Stimulated activated CD8-positive, alpha-beta memory T cell treated with anti-CD3 and anti-CD28 coated beads, Interleukin-15, amount 100 ng/mL, for 24 hours (primary cell): ENCODE data around the gene WDR17.

Experiments used
- DNase-seq: peaks from one replicate; pipeline ENCODE4 v3.0.0-alpha.2; 2020; ENCODE audit warnings: low read depth

The WDR17 gene

DNA sequence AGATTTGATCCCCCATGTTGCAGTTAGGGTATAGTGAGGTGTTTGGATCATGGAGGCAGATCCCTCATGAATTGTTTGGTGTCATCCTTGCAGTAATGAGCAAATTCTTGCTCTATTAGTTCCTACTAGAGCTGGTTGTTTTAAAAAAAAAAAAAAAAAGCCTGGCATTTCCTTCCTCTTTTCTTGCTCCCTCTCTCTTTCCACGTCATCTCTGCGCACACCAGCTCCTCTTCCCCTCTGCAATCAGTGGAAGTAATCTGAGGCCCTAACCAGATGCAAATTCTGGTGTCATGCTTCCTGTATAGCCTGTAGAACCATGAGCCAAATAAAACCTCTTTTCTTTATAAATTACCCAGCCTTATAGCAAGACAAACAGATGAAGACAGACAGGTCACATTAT is 24.5 kb downstream of the WDR17 start:
- no peak for DNase-seq

DNA sequence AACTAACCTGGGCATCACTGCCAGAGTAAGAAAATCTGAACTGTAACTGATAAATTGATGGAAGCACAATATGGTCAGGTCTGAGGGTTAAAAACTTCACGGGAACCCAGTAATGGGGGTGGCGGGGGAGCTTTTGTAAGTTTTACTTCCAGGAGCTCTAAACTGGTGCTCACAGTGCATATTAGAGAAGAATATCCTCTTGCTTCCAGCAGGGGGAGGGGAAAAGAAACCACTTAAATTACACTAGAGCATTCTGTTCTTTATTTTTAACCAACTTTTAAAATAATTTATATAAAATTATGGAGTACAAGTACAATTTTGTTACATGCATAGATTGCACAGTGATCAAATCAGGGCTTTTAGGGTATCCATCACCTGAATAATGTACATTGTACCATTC is 33.7 kb downstream of the WDR17 start:
- no peak for DNase-seq

- no peak for DNase-seq
Measured at GRCh38 chr4:176102414-176103063, 36.9 kb downstream of the WDR17 start.

- no peak for DNase-seq
Measured at GRCh38 chr4:176107695-176108094, 42.1 kb downstream of the WDR17 start.

- DNase-seq, result no peak
Measured at GRCh38 chr4:176123710-176124407, 58.2 kb downstream of the WDR17 start.

DNA sequence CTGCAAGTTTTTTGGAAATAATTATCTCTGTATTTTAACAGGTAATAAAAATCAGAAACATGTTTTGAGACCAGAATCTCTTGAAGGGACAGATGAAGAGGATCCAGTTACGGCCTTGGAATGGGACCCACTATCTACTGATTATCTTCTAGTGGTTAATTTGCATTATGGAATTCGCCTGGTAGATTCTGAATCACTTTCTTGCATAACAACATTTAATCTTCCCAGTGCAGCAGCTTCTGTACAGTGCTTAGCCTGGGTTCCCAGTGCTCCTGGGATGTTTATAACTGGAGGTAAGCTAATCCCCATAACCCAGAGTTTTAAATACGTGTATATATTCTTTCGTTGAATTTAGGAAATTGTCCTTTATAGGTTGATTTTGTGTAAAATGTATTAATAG is 59.4 kb downstream of the WDR17 start:
- DNase-seq, result no peak

DNA sequence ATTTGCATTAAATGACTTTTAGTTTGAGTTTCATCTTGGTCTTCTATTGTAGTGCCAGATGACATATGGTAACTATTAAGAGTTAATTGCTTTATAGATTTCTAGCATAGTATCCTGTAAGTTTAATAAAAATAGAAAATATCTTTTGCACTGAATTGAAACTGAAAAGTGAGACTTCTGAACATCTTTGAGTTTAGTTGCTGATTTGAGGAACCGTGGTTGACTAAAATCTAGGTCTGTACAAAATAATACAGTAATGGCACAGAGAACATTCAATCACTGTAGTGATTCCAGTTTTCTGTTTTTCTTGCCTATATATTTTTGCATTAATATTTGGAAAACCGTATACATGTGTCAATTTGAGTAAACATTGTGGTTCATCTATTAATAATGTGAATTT is 69.0 kb downstream of the WDR17 start:
- DNase-seq, result no peak

DNA sequence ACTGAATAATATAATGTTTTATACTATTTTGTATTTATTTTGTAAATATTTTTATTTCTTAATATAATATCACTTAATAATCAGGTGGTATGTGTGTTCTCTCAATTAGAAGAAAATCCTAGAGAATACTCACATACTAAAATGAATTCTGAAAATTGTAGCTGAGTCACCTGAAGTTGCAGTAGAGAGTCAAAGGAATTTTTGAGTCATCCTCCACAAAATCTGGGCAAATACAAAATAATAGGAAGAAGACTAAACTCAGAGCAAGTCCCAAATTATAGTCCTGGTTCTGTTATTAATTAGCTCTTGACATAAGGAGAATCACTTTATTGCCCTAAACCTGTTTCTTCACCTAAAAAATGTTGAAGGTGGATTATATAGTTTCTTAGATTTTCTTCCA is 72.0 kb downstream of the WDR17 start:
- no peak for DNase-seq

- no peak for DNase-seq
Measured at GRCh38 chr4:176139518-176139917, 73.9 kb downstream of the WDR17 start.

DNA sequence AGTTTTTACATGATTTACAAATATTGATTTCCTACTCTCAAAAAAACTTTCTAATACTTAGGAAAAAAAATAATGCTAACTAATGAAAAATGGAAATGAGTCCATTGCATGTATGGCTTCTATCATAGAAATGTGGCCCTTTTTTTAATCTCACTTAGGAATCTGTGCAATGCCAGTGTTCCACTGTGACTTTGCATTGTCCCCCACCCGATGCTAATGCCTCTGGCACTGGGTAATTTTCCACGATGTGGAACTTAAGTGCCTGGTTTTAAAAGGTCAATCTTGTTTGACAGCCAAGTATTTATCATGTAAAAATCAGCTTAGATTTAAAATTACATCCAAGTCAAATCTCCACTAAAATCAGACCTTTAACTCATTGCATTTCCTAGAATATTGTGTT is 76.6 kb downstream of the WDR17 start:
- no peak for DNase-seq

DNA sequence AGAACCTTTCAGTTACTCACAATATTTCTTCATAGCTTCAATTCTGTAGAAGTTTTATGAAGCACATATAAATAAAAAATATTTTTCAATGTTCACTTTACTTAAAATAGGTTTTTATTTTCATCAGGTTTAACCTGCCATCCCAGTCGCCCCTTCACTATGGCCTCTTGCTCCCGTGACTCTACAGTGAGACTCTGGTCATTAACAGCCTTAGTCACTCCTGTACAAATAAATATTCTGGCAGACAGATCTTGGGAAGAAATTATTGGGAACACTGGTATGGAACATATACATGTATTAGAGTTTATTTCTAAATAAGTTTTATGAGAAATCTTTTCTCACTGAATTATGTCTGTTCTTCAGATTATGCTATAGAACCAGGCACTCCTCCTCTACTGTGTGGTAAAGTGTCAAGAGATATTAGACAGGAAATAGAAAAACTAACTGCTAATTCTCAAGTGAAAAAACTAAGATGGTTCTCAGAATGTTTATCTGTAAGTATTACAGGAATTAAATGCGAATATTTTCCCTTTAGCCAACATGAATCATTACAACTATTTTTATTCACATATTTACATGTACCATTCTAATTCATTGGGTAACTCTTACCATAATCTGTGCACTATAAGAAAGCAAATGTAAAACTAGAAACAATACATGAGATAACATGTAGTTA is 84.2 kb downstream of the WDR17 start:
- no peak for DNase-seq

- no peak for DNase-seq
Measured at GRCh38 chr4:176150356-176150682, 84.7 kb downstream of the WDR17 start.

GRCh38 chr4:176150704-176151103 is 85.1 kb downstream of the WDR17 start:
- no peak for DNase-seq

DNA sequence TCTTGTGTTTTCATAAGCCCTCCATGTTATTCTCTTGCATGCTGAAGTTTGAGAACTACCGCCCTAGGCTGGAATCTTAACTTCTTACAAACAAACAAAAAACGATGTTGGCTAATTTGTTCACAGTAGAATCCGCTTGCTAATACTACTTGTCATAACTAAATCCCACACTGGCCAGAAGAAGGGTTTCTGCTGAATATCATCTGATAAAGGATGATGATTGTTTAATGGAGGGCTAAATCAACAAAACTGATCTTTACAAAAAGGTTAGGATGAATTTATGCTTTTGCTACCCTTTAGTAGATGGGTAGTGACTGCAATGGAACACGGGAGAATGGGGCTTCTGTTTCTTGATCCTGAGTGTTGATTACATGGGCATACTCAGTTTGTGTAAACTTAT is 87.5 kb downstream of the WDR17 start:
- DNase-seq, result no peak

DNA sequence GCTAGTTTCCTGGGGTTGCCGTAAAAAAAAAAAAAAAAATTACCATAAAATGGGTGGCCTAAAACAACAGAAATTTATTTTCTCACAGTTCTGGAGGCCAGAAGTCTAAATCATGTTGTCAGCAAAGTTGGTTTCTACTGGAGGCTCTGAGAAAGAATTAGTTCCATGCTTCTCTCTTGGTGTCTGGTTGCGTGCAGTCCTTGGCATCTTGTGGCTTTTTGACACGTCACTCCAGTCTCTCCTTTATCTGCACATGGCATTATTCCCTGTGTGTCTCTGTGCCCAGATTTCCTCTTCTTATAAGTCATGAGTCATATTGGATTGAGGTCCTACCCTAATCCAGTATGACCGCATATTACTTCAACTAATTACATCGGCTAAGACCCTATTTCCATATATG is 91.0 kb downstream of the WDR17 start:
- DNase-seq, result no peak

GRCh38 chr4:176163041-176163440 is 97.4 kb downstream of the WDR17 start:
- no peak for DNase-seq

GRCh38 chr4:176185051-176185450 is 119.4 kb downstream of the WDR17 start:
- no peak for DNase-seq

DNA sequence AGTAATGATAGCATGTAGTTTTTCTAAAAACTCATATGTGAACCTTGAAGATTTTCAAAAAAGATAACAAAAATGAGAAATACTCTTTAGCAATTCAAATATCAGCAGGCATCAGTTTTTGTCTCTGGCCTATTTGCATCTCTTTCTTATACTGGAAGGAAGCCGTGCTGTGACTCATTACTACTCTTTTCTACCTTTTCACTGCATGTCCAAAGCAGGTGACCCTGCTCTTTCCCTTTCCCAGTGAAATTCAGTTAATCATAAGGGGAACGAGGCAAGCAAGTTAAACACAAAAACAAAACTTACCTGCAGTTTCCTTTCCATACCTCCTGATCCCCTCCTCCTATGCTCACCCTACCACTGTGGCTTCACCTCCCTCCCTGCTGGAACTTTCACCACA is 120.4 kb downstream of the WDR17 start:
- no peak for DNase-seq

- DNase-seq, result no peak
Measured at GRCh38 chr4:176186671-176187395, 121.2 kb downstream of the WDR17 start.

DNA sequence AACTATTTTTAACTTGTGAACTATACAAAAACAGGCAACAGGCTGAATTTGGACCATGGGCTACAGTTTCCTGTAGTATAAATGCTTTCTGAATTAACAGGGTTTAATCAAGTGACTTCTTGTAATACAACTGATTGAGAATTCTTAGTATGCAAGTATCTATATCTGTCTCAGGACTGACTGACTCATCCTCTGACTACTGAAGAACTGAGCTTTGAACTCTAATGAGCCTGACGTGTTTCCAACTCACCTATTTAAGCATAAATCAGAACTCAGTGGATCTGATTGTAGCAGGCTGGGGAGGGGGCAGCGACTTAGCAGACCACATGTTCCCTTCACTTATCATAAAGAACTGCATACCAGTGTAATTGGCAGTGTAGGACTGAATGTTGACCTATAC is 122.0 kb downstream of the WDR17 start:
- no peak for DNase-seq

DNA sequence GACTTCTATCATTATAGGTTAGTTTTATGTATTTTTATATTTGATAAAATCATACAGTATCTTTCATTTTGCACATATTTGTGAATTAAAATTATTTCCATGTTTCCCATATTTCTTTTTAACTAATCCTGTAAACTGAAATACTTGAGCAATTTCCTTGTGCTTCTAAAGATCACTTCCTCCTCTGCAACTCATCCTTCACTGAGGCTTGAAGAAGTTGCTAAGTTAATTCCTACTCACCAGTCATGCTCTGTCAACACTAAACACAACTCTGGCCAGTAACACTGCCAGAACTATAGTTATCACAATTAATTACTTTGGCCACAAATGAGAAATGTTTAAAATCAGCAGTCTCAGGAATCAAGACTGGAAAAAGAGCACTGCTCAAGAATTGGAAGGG is 123.0 kb downstream of the WDR17 start:
- DNase-seq, result no peak

DNA sequence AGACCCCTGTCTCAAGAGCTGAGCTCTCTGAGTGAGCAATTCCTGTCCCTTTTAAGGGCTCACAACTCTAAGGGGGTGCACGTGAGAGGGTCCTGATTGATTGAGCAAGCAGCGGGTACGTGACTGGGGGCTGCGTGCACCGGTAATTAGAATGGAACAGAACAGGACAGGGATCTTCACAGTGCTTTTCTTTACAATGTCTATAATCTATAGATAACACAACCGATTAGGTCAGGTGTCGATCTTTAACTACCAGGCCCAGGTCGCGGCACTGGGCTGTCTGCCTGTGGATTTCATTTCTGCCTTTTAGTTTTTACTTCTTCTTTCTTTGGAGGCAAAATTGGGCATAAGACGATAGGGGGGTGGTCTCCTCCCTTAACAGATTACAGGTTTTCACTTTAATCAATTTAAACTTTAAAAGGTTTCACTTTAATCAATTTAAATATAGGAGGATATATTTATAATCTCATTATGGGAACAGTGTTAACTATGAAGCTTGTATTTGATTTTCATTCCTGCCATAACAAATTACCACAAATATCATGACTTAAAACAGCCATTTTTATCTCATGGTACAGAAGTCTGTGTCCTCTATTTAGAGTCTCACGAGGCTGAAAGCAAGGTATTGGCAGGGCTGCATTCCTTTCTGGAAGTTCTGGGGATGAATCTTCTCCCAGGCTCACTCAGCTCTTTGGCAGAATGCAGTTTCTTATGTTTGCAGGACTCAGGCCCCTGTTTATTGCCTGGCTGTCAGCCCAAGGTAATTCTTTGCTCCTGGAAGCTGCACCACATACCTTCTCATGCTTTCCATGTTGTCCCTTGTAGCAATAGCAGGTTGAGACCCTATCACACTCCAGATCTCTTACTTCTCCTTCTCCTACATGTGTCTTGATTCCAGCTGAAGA is 124.5 kb downstream of the WDR17 start:
- DNase-seq, result no peak
